A549 (cell line): ENCODE measurements around the gene ALG2. TPM values are rescaled to one million over a fixed set of nuclear protein-coding genes. Genes with fewer than 3 reads are reported as not detected.

Experiments used
- ATAC-seq, 2 experiments: fragments of 200-7000 bp in 1 of 2; fragments of >200 bp in 1 of 2; cut with Nextera tagmentation in 1 of 2; cut with Tn5 transposase in 1 of 2; 3 replicates each; pipeline versions ENCODE4 v1.8.0 to v1.9.1; 2018 to 2020; ENCODE audit warnings: mild to moderate bottlenecking in 1 of 2, moderate library complexity in 1 of 2
- CTCF ChIA-PET: fragments of 300-600 bp; sonication (Branson Sonifier 250); formaldehyde crosslinking; extraction: SDS; loops from one replicate; lab custom pipeline; 2021; ENCODE audit warnings: antibody characterized with exemption, inconsistent platforms; lab: Yijun Ruan, JAX
- POLR2A ChIA-PET: fragments of 350-600 bp; formaldehyde crosslinking; extraction: SDS; loops from one replicate; lab custom pipeline; 2021; ENCODE audit warnings: antibody characterized with exemption, inconsistent platforms; lab: Yijun Ruan, JAX
- DNase-seq, 2 experiments: peaks; one replicate each; pipeline versions ENCODE4 v3.0.0 to v3.0.0-alpha.2; 2011 to 2016; ENCODE audit warnings: low read depth in 1 of 2, low spot score in 1 of 2
- FAIRE-seq: peaks from 2 replicates; lab custom pipeline; 2011; peaks lifted over from hg19 to GRCh38; lab: Jason Lieb, UNC
- H3K27ac ChIP-seq, 2 experiments: fragments of >200 bp; sonication (Bioruptor Twin); formaldehyde crosslinking; 3 replicates each; pipeline ENCODE4 v1.5.1; 2016 to 2017
- H3K4me1 ChIP-seq: fragments of >200 bp; sonication (Bioruptor Twin); formaldehyde crosslinking; 3 replicates; pipeline ENCODE4 v1.6.1; 2016
- H3K4me2 ChIP-seq: fragments of >200 bp; sonication (Bioruptor Twin); formaldehyde crosslinking; 3 replicates; pipeline ENCODE4 v1.6.1; 2016
- H3K4me3 ChIP-seq: fragments of >200 bp; sonication (Bioruptor Twin); formaldehyde crosslinking; 3 replicates; pipeline ENCODE4 v1.5.1; 2016
- H3K9me3 ChIP-seq: fragments of >200 bp; sonication (Bioruptor Twin); formaldehyde crosslinking; 3 replicates; pipeline ENCODE4 v1.6.1; 2016
- ATOH8 ChIP-seq: fragments of 250-450 bp; sonication (Bioruptor Pico); IDR thresholded peaks from 2 replicates; pipeline ENCODE4 v1.5.0; 2020; ENCODE audit warnings: low read depth, mild to moderate bottlenecking, moderate library complexity
- CBX8 ChIP-seq: fragments of 200-600 bp; sonication (generic); IDR thresholded peaks from 2 replicates; pipeline ENCODE4 v1.6.1; 2016
- CEBPB ChIP-seq, 2 experiments: fragments of >200 bp in 1 of 2; sonication (Bioruptor Twin) in 1 of 2; formaldehyde crosslinking in 1 of 2; IDR thresholded peaks; 2 replicates each; pipeline ENCODE4 v1.6.1; 2012 to 2016
- CHD2 ChIP-seq: fragments of 150-350 bp; IDR thresholded peaks from 2 replicates; pipeline ENCODE4 v1.6.1; 2014; ENCODE audit warnings: low read length; ENCODE audit not compliant: partially characterized antibody
- CHD4 ChIP-seq: fragments of 200-600 bp; sonication (generic); IDR thresholded peaks from 2 replicates; pipeline ENCODE4 v1.6.1; 2016; ENCODE audit warnings: antibody characterized with exemption, mild to moderate bottlenecking, borderline replicate concordance
- E2F6 ChIP-seq: IDR thresholded peaks from 2 replicates; pipeline ENCODE4 v1.6.1; 2012; ENCODE audit warnings: low read depth, borderline replicate concordance
- EHF ChIP-seq: fragments of 250-450 bp; sonication (Bioruptor Pico); IDR thresholded peaks from 2 replicates; pipeline ENCODE4 v1.5.0; 2020; ENCODE audit warnings: mild to moderate bottlenecking
- EHMT2 ChIP-seq: fragments of 200-600 bp; sonication (generic); IDR thresholded peaks from 2 replicates; pipeline ENCODE4 v1.6.1; 2016; ENCODE audit warnings: antibody characterized with exemption, low read depth, mild to moderate bottlenecking, moderate library complexity
- ESRRA ChIP-seq: fragments of 150-350 bp; IDR thresholded peaks from 2 replicates; pipeline ENCODE4 v1.6.1; 2014; ENCODE audit warnings: mild to moderate bottlenecking, low read length, borderline replicate concordance
- FOSB ChIP-seq: fragments of 250-450 bp; sonication (Bioruptor Pico); IDR thresholded peaks from 2 replicates; pipeline ENCODE4 v1.5.0; 2020; ENCODE audit warnings: mild to moderate bottlenecking, moderate library complexity
- GATA3 ChIP-seq: IDR thresholded peaks from 2 replicates; pipeline ENCODE4 v1.6.1; 2012; ENCODE audit warnings: borderline replicate concordance
- HMGXB4 ChIP-seq: fragments of 250-450 bp; sonication (Bioruptor Pico); IDR thresholded peaks from 2 replicates; pipeline ENCODE4 v1.5.0; 2021; ENCODE audit warnings: mild to moderate bottlenecking, moderate library complexity, borderline replicate concordance
- HOXB13 ChIP-seq: fragments of 250-450 bp; sonication (Bioruptor Pico); IDR thresholded peaks from 2 replicates; pipeline ENCODE4 v1.5.0; 2020; ENCODE audit warnings: low read depth, mild to moderate bottlenecking, moderate library complexity
- JUN ChIP-seq, 2 experiments: fragments of >200 bp; sonication (Bioruptor Twin); formaldehyde crosslinking; IDR thresholded peaks; 2 replicates in 1 of 2; 3 replicates in 1 of 2; pipeline ENCODE4 v1.6.1; 2016 to 2017
- MAFK ChIP-seq: fragments of 450-650 bp; IDR thresholded peaks from 2 replicates; pipeline ENCODE4 v1.6.1; 2014; ENCODE audit not compliant: partially characterized antibody
- NFE2L2 ChIP-seq: fragments of 150-350 bp; conservative IDR thresholded peaks from 2 replicates; pipeline ENCODE4 v1.6.1; 2014; ENCODE audit warnings: low read length
- NPAS2 ChIP-seq: fragments of 250-450 bp; sonication (Bioruptor Pico); IDR thresholded peaks from 2 replicates; pipeline ENCODE4 v1.8.0; 2022; ENCODE audit warnings: mild to moderate bottlenecking, moderate library complexity, borderline replicate concordance
- PBX3 ChIP-seq: IDR thresholded peaks from 2 replicates; pipeline ENCODE4 v1.6.1; 2012
- PHF8 ChIP-seq: fragments of 200-600 bp; sonication (generic); IDR thresholded peaks from 2 replicates; pipeline ENCODE4 v1.6.1; 2016; ENCODE audit warnings: low read depth, mild to moderate bottlenecking, antibody characterized with exemption, moderate library complexity, borderline replicate concordance
- POLR2AphosphoS2 ChIP-seq: conservative IDR thresholded peaks from 2 replicates; pipeline ENCODE4 v1.6.1; 2012; ENCODE audit warnings: low read length, improper control_type of control experiment, inconsistent platforms
- RAD21 ChIP-seq, 2 experiments: fragments of >200 bp in 1 of 2; sonication (Bioruptor Twin) in 1 of 2; formaldehyde crosslinking in 1 of 2; IDR thresholded peaks in 1 of 2; conservative IDR thresholded peaks in 1 of 2; 2 replicates in 1 of 2; 3 replicates in 1 of 2; pipeline ENCODE4 v1.6.1; 2012 to 2018; ENCODE audit warnings: inconsistent platforms in 1 of 2
- RARB ChIP-seq: fragments of 250-450 bp; sonication (Bioruptor Pico); IDR thresholded peaks from 2 replicates; pipeline ENCODE4 v1.8.0; 2021; ENCODE audit warnings: mild to moderate bottlenecking, moderate library complexity
- RCOR1 ChIP-seq: fragments of 150-350 bp; IDR thresholded peaks from 2 replicates; pipeline ENCODE4 v1.6.1; 2014; ENCODE audit warnings: antibody characterized with exemption, low read length, low read depth
- RNF2 ChIP-seq: fragments of 200-600 bp; sonication (generic); IDR thresholded peaks from 2 replicates; pipeline ENCODE4 v1.6.1; 2016; ENCODE audit warnings: low read depth, mild to moderate bottlenecking, antibody characterized with exemption, moderate library complexity, borderline replicate concordance
- TFCP2L1 ChIP-seq: fragments of 250-450 bp; sonication (Bioruptor Pico); IDR thresholded peaks from 2 replicates; pipeline ENCODE4 v1.5.0; 2021; ENCODE audit warnings: mild to moderate bottlenecking
- USF2 ChIP-seq: fragments of 450-650 bp; IDR thresholded peaks from 2 replicates; pipeline ENCODE4 v1.6.1; 2014; ENCODE audit warnings: antibody characterized with exemption
- ZNF302 ChIP-seq: fragments of 250-450 bp; sonication (Bioruptor Pico); IDR thresholded peaks from 2 replicates; pipeline ENCODE4 v1.9.0; 2021; ENCODE audit warnings: inconsistent platforms, mild to moderate bottlenecking, moderate library complexity
- WGBS: methylation state at CpG from one replicate; pipeline ENCODE4 v1.1.6; 2017; ENCODE audit errors: missing lambda C conversion rate; 5-methylcytosine and 5-hydroxymethylcytosine counted together
- polyA plus RNA-seq, 4 experiments: library from polyadenylated mRNA; depleted of rRNA in 3 of 4; stranded (reverse); fragments of >200 nt; fragmentation: RNase III in 1 of 4; extraction: RNeasy Plus Mini Kit Qiagen cat#74134 plus additional on column Dnase treatment in 1 of 4; gene quantifications; 2 replicates in 3 of 4; 3 replicates in 1 of 4; pipeline ENCODE4 v1.2.3, GENCODE V29; 2011 to 2017

The ALG2 gene
- polyA plus RNA-seq, 2 of the 4 experiments (the other 2 are of a cell fraction): 26.6 to 76.3 TPM

GRCh38 chr9:99182356-99182755, 39.4 kb downstream of the ALG2 start:
- ChIA-PET CTCF (interaction anchor here (0.7 to 4.7 kb wide), 7 partner anchors 9 to 1413 kb away, joined by 3 to 59 read pairs (median 4); no protein-coding TSS in a partner anchor), POLR2A (no interaction called here)
- no peak for ATAC-seq
- WGBS: 46% methylated on average over 3 of the region's 3 CpGs
- Histone ChIP-seq H3K9me3 (no peaks in the 10 kb centered on the region), H3K4me1 (no peaks in the 10 kb centered on the region), H3K4me3 (no peak overlapping the region), H3K27ac (no peak overlapping the region), H3K4me2 (no peak overlapping the region)
- TF ChIP-seq CEBPB (IDR thresholded peaks at IDR 0.05) (no peak), NPAS2 (CRISPR knock-in tag) (no peak), ATOH8 (CRISPR knock-in tag) (no peak), RNF2 (no peak), CHD4 (no peak), GATA3 (no peak), FOSB (CRISPR knock-in tag) (no peak), POLR2AphosphoS2 (no peak), PHF8 (no peak), EHF (CRISPR knock-in tag) (no peak), MAFK (no peak), EHMT2 (no peak), RCOR1 (no peak)
- no peak for FAIRE-seq
- DNase-seq: no peak

- Histone ChIP-seq H3K4me2 (no peak overlapping the region), H3K4me3 (no peak overlapping the region), H3K9me3 (no peaks in the 10 kb centered on the region), H3K4me1 (no peaks in the 10 kb centered on the region), H3K27ac (no peak overlapping the region)
- TF ChIP-seq TFCP2L1 (CRISPR knock-in tag) (no peak), RAD21 (conservative IDR thresholded peaks at IDR 0.05 in 1 of 2, IDR thresholded peaks at IDR 0.05 in 1 of 2) (no peak), E2F6 (no peak), RCOR1 (no peak), POLR2AphosphoS2 (no peak), JUN (IDR thresholded peaks at IDR 0.05) (no peak), ZNF302 (CRISPR knock-in tag) (no peak), HMGXB4 (CRISPR knock-in tag) (no peak), USF2 (no peak)
- CTCF ChIA-PET: no interaction called here
- FAIRE-seq (no peak), DNase-seq (no peak), ATAC-seq (no peak)
- POLR2A ChIA-PET: no interaction called here
- 39% methylated on average over 4 of the region's 4 CpGs for WGBS
Measured at GRCh38 chr9:99181621-99182020, 40.1 kb downstream of the ALG2 start.

GRCh38 chr9:99181206-99181605, 40.5 kb downstream of the ALG2 start:
- no peak overlapping the region for H3K4me3 ChIP-seq
- DNase-seq (no peak), FAIRE-seq (no peak), ATAC-seq (no peak)
- H3K4me2 ChIP-seq: no peak overlapping the region
- no peaks in the 10 kb centered on the region for H3K9me3 ChIP-seq
- no peaks in the 10 kb centered on the region for H3K4me1 ChIP-seq
- ChIA-PET POLR2A (no interaction called here), CTCF (no interaction called here)
- no peak overlapping the region for H3K27ac ChIP-seq
- WGBS: 72% methylated on average over 2 of the region's 2 CpGs
- TF ChIP-seq ESRRA (no peak), CEBPB (IDR thresholded peaks at IDR 0.05) (no peak), CBX8 (no peak), GATA3 (no peak), CHD2 (no peak), HOXB13 (no peak), NPAS2 (CRISPR knock-in tag) (no peak), PBX3 (no peak), EHMT2 (no peak), NFE2L2 (no peak), RARB (CRISPR knock-in tag) (no peak)
